OCI-LY7 (cell line): ENCODE measurements around the gene SLC19A1.

Experiments used
- EZH2phosphoT487 ChIP-seq: fragments of 200-600 bp; sonication (generic); IDR thresholded peaks from 2 replicates; pipeline ENCODE4 v1.6.1; 2018; ENCODE audit warnings: low read depth, borderline replicate concordance, mild to moderate bottlenecking, mixed run types, antibody characterized with exemption, low read length, moderate library complexity, mixed read lengths
- TF ChIP-seq, protein P1 (sequence below): fragments of 200-600 bp; sonication (generic); conservative IDR thresholded peaks from 2 replicates; pipeline ENCODE4 v1.5.1; 2014; ENCODE audit warnings: mild to moderate bottlenecking, antibody characterized with exemption, low read length, moderate library complexity, mixed read lengths

DNA sequence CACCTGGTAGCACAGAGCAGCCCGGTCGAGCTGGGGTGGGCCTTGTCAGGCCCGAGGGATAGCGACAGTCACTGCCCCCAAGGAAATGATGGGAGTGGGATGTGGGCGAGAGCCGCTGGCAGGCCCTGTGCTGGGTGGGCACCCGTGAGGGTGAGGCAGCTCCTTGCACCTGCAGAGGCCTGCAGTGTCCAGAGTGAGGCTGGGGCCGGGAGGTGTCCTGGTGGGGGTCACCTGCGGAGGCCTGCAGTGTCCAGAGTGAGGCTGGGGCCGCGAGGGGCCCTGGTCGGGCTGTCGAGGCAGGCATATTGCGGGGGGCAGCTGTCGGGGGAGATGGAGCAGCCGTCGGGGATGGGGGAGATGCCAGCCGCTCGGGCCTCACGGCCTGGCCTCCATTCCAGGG is 49.5 kb downstream of the SLC19A1 start:
- TF ChIP-seq, protein P1, sequence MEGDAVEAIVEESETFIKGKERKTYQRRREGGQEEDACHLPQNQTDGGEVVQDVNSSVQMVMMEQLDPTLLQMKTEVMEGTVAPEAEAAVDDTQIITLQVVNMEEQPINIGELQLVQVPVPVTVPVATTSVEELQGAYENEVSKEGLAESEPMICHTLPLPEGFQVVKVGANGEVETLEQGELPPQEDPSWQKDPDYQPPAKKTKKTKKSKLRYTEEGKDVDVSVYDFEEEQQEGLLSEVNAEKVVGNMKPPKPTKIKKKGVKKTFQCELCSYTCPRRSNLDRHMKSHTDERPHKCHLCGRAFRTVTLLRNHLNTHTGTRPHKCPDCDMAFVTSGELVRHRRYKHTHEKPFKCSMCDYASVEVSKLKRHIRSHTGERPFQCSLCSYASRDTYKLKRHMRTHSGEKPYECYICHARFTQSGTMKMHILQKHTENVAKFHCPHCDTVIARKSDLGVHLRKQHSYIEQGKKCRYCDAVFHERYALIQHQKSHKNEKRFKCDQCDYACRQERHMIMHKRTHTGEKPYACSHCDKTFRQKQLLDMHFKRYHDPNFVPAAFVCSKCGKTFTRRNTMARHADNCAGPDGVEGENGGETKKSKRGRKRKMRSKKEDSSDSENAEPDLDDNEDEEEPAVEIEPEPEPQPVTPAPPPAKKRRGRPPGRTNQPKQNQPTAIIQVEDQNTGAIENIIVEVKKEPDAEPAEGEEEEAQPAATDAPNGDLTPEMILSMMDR: no peak
- no peak for TF ChIP-seq EZH2phosphoT487
